Thymus (tissue), 11 donors: ENCODE measurements around the gene SAMD4B. TPM values are rescaled to one million over a fixed set of nuclear protein-coding genes. Genes with fewer than 3 reads are reported as not detected.

Experiments used
- DNase-seq, 9 donors: peaks; one replicate each; pipeline ENCODE4 v3.0.0-alpha.2; 2013; ENCODE audit warnings: low spot score in 9 of 9, low read depth in 6 of 9, missing footprints in 1 of 9
- H3K27ac ChIP-seq, 2 donors: one replicate each; pipeline ENCODE4 v1.5.1; 2013; ENCODE audit warnings: control low read depth in 1 of 2, low read depth in 1 of 2, low read length in 1 of 2, mild to moderate bottlenecking in 1 of 2, moderate library complexity in 1 of 2
- H3K27me3 ChIP-seq, 2 donors: one replicate each; pipeline ENCODE4 v1.5.1; 2013; ENCODE audit warnings: low read length in 1 of 2; ENCODE audit not compliant: control insufficient read depth in 2 of 2, insufficient read depth in 1 of 2
- H3K36me3 ChIP-seq, 2 donors: one replicate each; pipeline ENCODE4 v1.5.1; 2013; ENCODE audit warnings: low read length in 1 of 2, mild to moderate bottlenecking in 1 of 2, moderate library complexity in 1 of 2; ENCODE audit not compliant: control insufficient read depth in 2 of 2, insufficient read depth in 2 of 2
- H3K4me1 ChIP-seq, 2 donors: one replicate each; pipeline ENCODE4 v1.5.1; 2013; ENCODE audit warnings: low read length in 2 of 2; ENCODE audit not compliant: control insufficient read depth in 2 of 2, insufficient read depth in 2 of 2
- H3K4me3 ChIP-seq, 2 donors: one replicate each; pipeline ENCODE4 v1.5.1; 2013; ENCODE audit warnings: low read length in 2 of 2, control low read depth in 1 of 2, mild to moderate bottlenecking in 1 of 2
- H3K9me3 ChIP-seq, 2 donors: one replicate each; pipeline ENCODE4 v1.5.1; 2013; ENCODE audit warnings: low read length in 1 of 2, mild to moderate bottlenecking in 1 of 2; ENCODE audit not compliant: control insufficient read depth in 2 of 2, insufficient read depth in 1 of 2
- WGBS: extraction: QIAGEN DNeasy Blood & Tissue Kit; methylation state at CpG from one replicate; pipeline ENCODE4 v1.1.7; 2013; 5-methylcytosine and 5-hydroxymethylcytosine counted together
- polyA plus RNA-seq: library from polyadenylated mRNA; stranded (reverse); fragments of 200-250 nt; gene quantifications from one replicate; pipeline ENCODE4 v1.2.3, GENCODE V29; 2013
- total RNA-seq: library from RNA; stranded (reverse); fragments of 120-200 nt; gene quantifications from one replicate; pipeline ENCODE4 v1.2.4, GENCODE V29; 2013
- donor health status: healthy.

Gene SAMD4B
- total and polyA plus RNA-seq, 2 donors: 11.7 to 64.9 TPM

GRCh38 chr19:39401549-39402345 is 59.5 kb downstream of the SAMD4B start:
- peak overlapping the region; percentile 94 to 96 for H3K27ac ChIP-seq
- peaks cover 0 to 7% of the 10 kb centered on the region in 2 donors for H3K9me3 ChIP-seq
- peaks cover 12 to 15% of the 10 kb centered on the region in 2 donors for H3K36me3 ChIP-seq
- peak in 4 of 9 donors; percentile 59 to 85 (median 64) for DNase-seq
- WGBS: 47% methylated on average over 25 of the region's 25 CpGs
- peaks cover 0 to under 1% of the 10 kb centered on the region in 2 donors for H3K27me3 ChIP-seq
- peak overlapping the region; percentile 49 to 58 for H3K4me3 ChIP-seq
- H3K4me1 ChIP-seq: peaks cover 54 to 80% of the 10 kb centered on the region in 2 donors

- H3K9me3 ChIP-seq: peaks cover 0 to 14% of the 10 kb centered on the region in 2 donors
- WGBS: 4% methylated on average over 59 of the region's 59 CpGs
- H3K27me3 ChIP-seq: peaks cover 0 to 2% of the 10 kb centered on the region in 2 donors
- peaks cover 9% of the 10 kb centered on the region in 2 donors for H3K36me3 ChIP-seq
- DNase-seq: peak in 6 of 9 donors; percentile 68 to 92 (median 82)
- H3K27ac ChIP-seq: peak overlapping the region; percentile 94 to 96
- H3K4me3 ChIP-seq: peak overlapping the region; percentile 49 to 58
- peaks cover 52 to 81% of the 10 kb centered on the region in 2 donors for H3K4me1 ChIP-seq
Observed at GRCh38 chr19:39402346-39403300, 60.4 kb downstream of the SAMD4B start.

GRCh38 chr19:39403331-39404312 is 61.4 kb downstream of the SAMD4B start:
- peaks cover 16 to 17% of the 10 kb centered on the region in 2 donors for H3K36me3 ChIP-seq
- H3K4me3 ChIP-seq: peak overlapping the region; percentile 49 to 58
- 6% methylated on average over 43 of the region's 43 CpGs for WGBS
- peaks cover 0 to 2% of the 10 kb centered on the region in 2 donors for H3K27me3 ChIP-seq
- DNase-seq: peak in 5 of 9 donors; percentile 51 to 81 (median 66)
- H3K4me1 ChIP-seq: peaks cover 48 to 81% of the 10 kb centered on the region in 2 donors
- peak overlapping the region; percentile 94 to 96 for H3K27ac ChIP-seq
- H3K9me3 ChIP-seq: peaks cover 0 to 6% of the 10 kb centered on the region in 2 donors

- peak overlapping the region; percentile 93 to 100 for H3K27ac ChIP-seq
- H3K36me3 ChIP-seq: peaks cover 15% of the 10 kb centered on the region in 2 donors
- WGBS: 95% methylated on average over 17 of the region's 17 CpGs
- H3K9me3 ChIP-seq: peaks cover 0 to 6% of the 10 kb centered on the region in 2 donors
- peaks cover 0 to 2% of the 10 kb centered on the region in 2 donors for H3K27me3 ChIP-seq
- DNase-seq: peak in 1 of 9 donors; percentile 30
- H3K4me3 ChIP-seq: peak overlapping the region; percentile 99 to 100
- peaks cover 50 to 87% of the 10 kb centered on the region in 2 donors for H3K4me1 ChIP-seq
Observed at GRCh38 chr19:39405261-39405957, 63.2 kb downstream of the SAMD4B start.

- 16% methylated on average over 22 of the region's 22 CpGs for WGBS
- Histone ChIP-seq H3K27me3 (peaks cover 0 to 2% of the 10 kb centered on the region in 2 donors), H3K27ac (peak overlapping the region; percentile 93 to 100), H3K36me3 (peaks cover 15% of the 10 kb centered on the region in 2 donors), H3K4me3 (peak overlapping the region; percentile 99 to 100), H3K9me3 (peaks cover 0 to 6% of the 10 kb centered on the region in 2 donors), H3K4me1 (peaks cover 51 to 87% of the 10 kb centered on the region in 2 donors)
- peak in 8 of 9 donors; percentile 84 to 97 (median 92) for DNase-seq
Observed at GRCh38 chr19:39405958-39406655, 63.9 kb downstream of the SAMD4B start.

- H3K9me3 ChIP-seq: peaks cover 0 to 6% of the 10 kb centered on the region in 2 donors
- WGBS: under 1% methylated on average over 56 of the region's 56 CpGs
- peaks cover 15% of the 10 kb centered on the region in 2 donors for H3K36me3 ChIP-seq
- peak in 6 of 9 donors; percentile 75 to 93 (median 84) for DNase-seq
- H3K27ac ChIP-seq: peak within 1 kb of the TSS; percentile 100
- H3K27me3 ChIP-seq: peaks cover 0 to 2% of the 10 kb centered on the region in 2 donors
- H3K4me1 ChIP-seq: peaks cover 47 to 85% of the 10 kb centered on the region in 2 donors
- peak within 1 kb of the TSS; percentile 99 to 100 for H3K4me3 ChIP-seq
Observed at GRCh38 chr19:39406656-39407409, 64.6 kb downstream of the SAMD4B start, which contains the start of gene ZFP36. Gene ZFP36 (plus strand): TSS chr19:39406847. CDS start chr19:39406905, 58 bp downstream.

- under 1% methylated on average over 14 of the region's 14 CpGs for WGBS
- Histone ChIP-seq H3K27me3 (peaks cover 0 to 2% of the 10 kb centered on the region in 2 donors), H3K27ac (peak overlapping the region; percentile 100), H3K36me3 (peaks cover 15% of the 10 kb centered on the region in 2 donors), H3K4me1 (peaks cover 42 to 80% of the 10 kb centered on the region in 2 donors), H3K4me3 (peak overlapping the region; percentile 99 to 100), H3K9me3 (peaks cover 0 to 6% of the 10 kb centered on the region in 2 donors)
- no peak for DNase-seq
Observed at GRCh38 chr19:39407410-39407659, 65.1 kb downstream of the SAMD4B start.
